BLaER1 (cell line): Measurements from ENCODE around the gene OR4F6.

Source experiments
- H3K27ac ChIP-seq: shearing (Covaris generic); formaldehyde crosslinking; 2 replicates; pipeline ENCODE4 v1.8.1; 2022
- H3K27me3 ChIP-seq: shearing (Covaris generic); formaldehyde crosslinking; 2 replicates; pipeline ENCODE4 v1.8.1; 2022
- H3K36me3 ChIP-seq: shearing (Covaris generic); formaldehyde crosslinking; 2 replicates; pipeline ENCODE4 v1.8.1; 2022
- H3K4me1 ChIP-seq: shearing (Covaris generic); formaldehyde crosslinking; 2 replicates; pipeline ENCODE4 v1.8.1; 2022
- H3K4me2 ChIP-seq: shearing (Covaris generic); formaldehyde crosslinking; 2 replicates; pipeline ENCODE4 v1.8.1; 2022
- H3K4me3 ChIP-seq: shearing (Covaris generic); formaldehyde crosslinking; 2 replicates; pipeline ENCODE4 v1.8.1; 2022
- H3K9ac ChIP-seq: shearing (Covaris generic); formaldehyde crosslinking; 2 replicates; pipeline ENCODE4 v1.8.1; 2022
- H3K9me3 ChIP-seq: shearing (Covaris generic); formaldehyde crosslinking; 2 replicates; pipeline ENCODE4 v1.8.1; 2022
- H4K20me1 ChIP-seq: shearing (Covaris generic); formaldehyde crosslinking; 2 replicates; pipeline ENCODE4 v1.8.1; 2022
- Cebpa-rat ChIP-seq: shearing (Covaris generic); IDR thresholded peaks from 2 replicates; pipeline ENCODE4 v1.8.1; 2022

The OR4F6 gene

GRCh38 chr15:101827257-101827656 lies 23.9 kb downstream of the OR4F6 start:
- H4K20me1 ChIP-seq, result no peaks in the 10 kb centered on the region
- no peaks in the 10 kb centered on the region for H3K27me3 ChIP-seq
- H3K27ac ChIP-seq, result no peak overlapping the region

GRCh38 chr15:101828774-101829173 lies 25.5 kb downstream of the OR4F6 start:
- Histone ChIP-seq H3K4me2 (no peak overlapping the region), H3K27ac (no peak overlapping the region), H4K20me1 (no peaks in the 10 kb centered on the region), H3K9me3 (0 out of 2 replicates have a peak, but pooled peaks cover 3% of the 10 kb centered on the region), H3K4me3 (no peak overlapping the region), H3K4me1 (no peaks in the 10 kb centered on the region), H3K36me3 (no peaks in the 10 kb centered on the region), H3K27me3 (no peaks in the 10 kb centered on the region), H3K9ac (no peak overlapping the region)
- TF ChIP-seq Cebpa-rat, result no peak

More at GRCh38 chr15:101827257-101827656, 23.9 kb downstream of the OR4F6 start:
- Histone ChIP-seq H3K4me1 (no peaks in the 10 kb centered on the region), H3K4me2 (no peak overlapping the region), H3K9ac (no peak overlapping the region), H3K4me3 (no peak overlapping the region), H3K36me3 (no peaks in the 10 kb centered on the region), H3K9me3 (0 out of 2 replicates have a peak, but pooled peaks cover 4% of the 10 kb centered on the region)
- TF ChIP-seq Cebpa-rat, result no peak

GRCh38 chr15:101841656-101842055 lies 38.3 kb downstream of the OR4F6 start:
- TF ChIP-seq Cebpa-rat, result no peak
- Histone ChIP-seq H3K27ac (no peak overlapping the region), H3K4me1 (no peaks in the 10 kb centered on the region), H3K27me3 (no peaks in the 10 kb centered on the region), H4K20me1 (no peaks in the 10 kb centered on the region), H3K4me3 (no peak overlapping the region), H3K9ac (no peak overlapping the region), H3K9me3 (no peaks in the 10 kb centered on the region), H3K4me2 (no peak overlapping the region), H3K36me3 (no peaks in the 10 kb centered on the region)

- Histone ChIP-seq H3K27ac (no peak overlapping the region), H3K4me3 (no peak overlapping the region), H3K9me3 (no peaks in the 10 kb centered on the region), H3K4me1 (no peaks in the 10 kb centered on the region), H3K4me2 (no peak overlapping the region), H4K20me1 (no peaks in the 10 kb centered on the region), H3K36me3 (no peaks in the 10 kb centered on the region), H3K27me3 (no peaks in the 10 kb centered on the region), H3K9ac (no peak overlapping the region)
- no peak for TF ChIP-seq Cebpa-rat
Observed at GRCh38 chr15:101844916-101845315, 41.6 kb downstream of the OR4F6 start.

- no peaks in the 10 kb centered on the region for H3K36me3 ChIP-seq
- H3K9me3 ChIP-seq, result no peaks in the 10 kb centered on the region
- no peaks in the 10 kb centered on the region for H3K4me1 ChIP-seq
- no peak overlapping the region for H3K4me2 ChIP-seq
- H3K4me3 ChIP-seq, result no peak overlapping the region
- H3K27me3 ChIP-seq, result no peaks in the 10 kb centered on the region
- TF ChIP-seq Cebpa-rat, result no peak
- no peaks in the 10 kb centered on the region for H4K20me1 ChIP-seq
- H3K27ac ChIP-seq, result no peak overlapping the region
- H3K9ac ChIP-seq, result no peak overlapping the region
Observed at GRCh38 chr15:101852356-101852755, 49.0 kb downstream of the OR4F6 start.
